ENCODE data around the gene SIRPG.

GRCh38 chr20:1676650-1677049 lies 19.1 kb upstream of the SIRPG start:
- TF ChIP-seq, protein P1, sequence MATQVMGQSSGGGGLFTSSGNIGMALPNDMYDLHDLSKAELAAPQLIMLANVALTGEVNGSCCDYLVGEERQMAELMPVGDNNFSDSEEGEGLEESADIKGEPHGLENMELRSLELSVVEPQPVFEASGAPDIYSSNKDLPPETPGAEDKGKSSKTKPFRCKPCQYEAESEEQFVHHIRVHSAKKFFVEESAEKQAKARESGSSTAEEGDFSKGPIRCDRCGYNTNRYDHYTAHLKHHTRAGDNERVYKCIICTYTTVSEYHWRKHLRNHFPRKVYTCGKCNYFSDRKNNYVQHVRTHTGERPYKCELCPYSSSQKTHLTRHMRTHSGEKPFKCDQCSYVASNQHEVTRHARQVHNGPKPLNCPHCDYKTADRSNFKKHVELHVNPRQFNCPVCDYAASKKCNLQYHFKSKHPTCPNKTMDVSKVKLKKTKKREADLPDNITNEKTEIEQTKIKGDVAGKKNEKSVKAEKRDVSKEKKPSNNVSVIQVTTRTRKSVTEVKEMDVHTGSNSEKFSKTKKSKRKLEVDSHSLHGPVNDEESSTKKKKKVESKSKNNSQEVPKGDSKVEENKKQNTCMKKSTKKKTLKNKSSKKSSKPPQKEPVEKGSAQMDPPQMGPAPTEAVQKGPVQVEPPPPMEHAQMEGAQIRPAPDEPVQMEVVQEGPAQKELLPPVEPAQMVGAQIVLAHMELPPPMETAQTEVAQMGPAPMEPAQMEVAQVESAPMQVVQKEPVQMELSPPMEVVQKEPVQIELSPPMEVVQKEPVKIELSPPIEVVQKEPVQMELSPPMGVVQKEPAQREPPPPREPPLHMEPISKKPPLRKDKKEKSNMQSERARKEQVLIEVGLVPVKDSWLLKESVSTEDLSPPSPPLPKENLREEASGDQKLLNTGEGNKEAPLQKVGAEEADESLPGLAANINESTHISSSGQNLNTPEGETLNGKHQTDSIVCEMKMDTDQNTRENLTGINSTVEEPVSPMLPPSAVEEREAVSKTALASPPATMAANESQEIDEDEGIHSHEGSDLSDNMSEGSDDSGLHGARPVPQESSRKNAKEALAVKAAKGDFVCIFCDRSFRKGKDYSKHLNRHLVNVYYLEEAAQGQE (IDR thresholded peaks at IDR 0.05; ENCODE audit: low read depth): no peak
- TF ChIP-seq TAF1 (IDR thresholded peaks at IDR 0.05; ENCODE audit: low read depth) (no peak), EP300 (IDR thresholded peaks at IDR 0.05; ENCODE audit: borderline replicate concordance) (no peak)
